VCaP (cell line): Measurements from ENCODE around the gene SSH2.

Experiments
- H3K27ac ChIP-seq: fragments of 450-650 bp; 2 replicates; pipeline ENCODE4 v1.5.1; 2017
- TF ChIP-seq, protein P1 (sequence below): fragments of 450-650 bp; conservative IDR thresholded peaks from 2 replicates; pipeline ENCODE4 v1.5.1; 2017; ENCODE audit warnings: mild to moderate bottlenecking, moderate library complexity

The SSH2 gene

DNA sequence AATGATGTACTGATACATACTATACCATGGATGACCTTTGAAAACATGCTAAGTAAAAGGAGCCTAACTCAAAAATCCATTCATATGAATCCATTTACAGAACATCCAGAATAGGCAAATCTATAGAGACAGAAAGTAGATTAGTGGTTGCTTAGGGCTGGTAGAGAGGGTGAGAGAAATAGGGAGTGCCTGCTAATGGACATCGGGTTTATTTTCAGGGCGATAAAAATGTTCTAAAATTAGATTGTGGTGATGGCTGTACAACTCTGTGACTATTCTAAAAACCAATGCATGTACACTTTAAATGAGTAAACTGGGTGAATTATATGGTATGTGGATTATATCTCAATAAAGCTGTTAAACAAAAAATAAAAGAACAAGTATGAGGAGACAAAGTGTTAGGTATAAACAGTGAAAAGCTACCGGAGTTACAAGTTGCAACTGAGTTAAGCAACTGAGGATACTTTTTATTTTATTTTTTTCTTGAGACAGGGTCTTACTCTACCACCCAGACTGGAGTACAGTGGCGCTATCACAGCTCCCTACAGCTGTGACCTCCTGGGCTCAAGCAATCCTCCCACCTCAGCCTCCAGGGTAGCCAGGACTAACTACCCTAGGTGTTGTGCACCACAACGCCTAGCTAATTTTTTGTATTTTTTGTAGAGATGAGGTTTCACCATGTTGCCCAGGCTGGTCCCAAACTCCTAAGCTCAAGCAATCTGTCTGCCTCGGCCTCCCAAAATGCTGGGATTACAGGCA, 231.8 kb downstream of the SSH2 start:
- peak overlapping the region; percentile 58 for H3K27ac ChIP-seq

DNA sequence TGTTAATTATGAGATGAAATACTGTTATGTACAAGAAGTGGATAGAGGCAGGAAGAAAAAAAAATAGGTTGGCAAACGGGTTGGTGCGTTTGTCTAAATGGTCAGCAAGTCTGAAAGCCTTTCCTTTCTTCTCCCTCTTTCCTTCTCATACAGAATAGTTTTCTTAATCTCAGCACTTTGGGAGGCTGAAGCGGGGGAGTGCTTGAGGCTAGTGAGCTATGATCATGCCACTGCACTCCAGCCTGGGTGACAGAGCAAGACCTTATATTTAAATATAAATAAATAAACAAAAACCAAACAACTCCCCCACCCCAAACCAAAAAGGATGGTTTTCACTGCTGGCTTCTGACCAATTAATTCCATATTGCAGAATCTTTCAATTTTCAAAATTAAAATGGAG, 232.7 kb downstream of the SSH2 start:
- no peak overlapping the region for H3K27ac ChIP-seq
- TF ChIP-seq, protein P1, sequence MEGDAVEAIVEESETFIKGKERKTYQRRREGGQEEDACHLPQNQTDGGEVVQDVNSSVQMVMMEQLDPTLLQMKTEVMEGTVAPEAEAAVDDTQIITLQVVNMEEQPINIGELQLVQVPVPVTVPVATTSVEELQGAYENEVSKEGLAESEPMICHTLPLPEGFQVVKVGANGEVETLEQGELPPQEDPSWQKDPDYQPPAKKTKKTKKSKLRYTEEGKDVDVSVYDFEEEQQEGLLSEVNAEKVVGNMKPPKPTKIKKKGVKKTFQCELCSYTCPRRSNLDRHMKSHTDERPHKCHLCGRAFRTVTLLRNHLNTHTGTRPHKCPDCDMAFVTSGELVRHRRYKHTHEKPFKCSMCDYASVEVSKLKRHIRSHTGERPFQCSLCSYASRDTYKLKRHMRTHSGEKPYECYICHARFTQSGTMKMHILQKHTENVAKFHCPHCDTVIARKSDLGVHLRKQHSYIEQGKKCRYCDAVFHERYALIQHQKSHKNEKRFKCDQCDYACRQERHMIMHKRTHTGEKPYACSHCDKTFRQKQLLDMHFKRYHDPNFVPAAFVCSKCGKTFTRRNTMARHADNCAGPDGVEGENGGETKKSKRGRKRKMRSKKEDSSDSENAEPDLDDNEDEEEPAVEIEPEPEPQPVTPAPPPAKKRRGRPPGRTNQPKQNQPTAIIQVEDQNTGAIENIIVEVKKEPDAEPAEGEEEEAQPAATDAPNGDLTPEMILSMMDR, result no peak

More for the DNA sequence above, 231.8 kb downstream of the SSH2 start:
- TF ChIP-seq, protein P1, result no peak

DNA sequence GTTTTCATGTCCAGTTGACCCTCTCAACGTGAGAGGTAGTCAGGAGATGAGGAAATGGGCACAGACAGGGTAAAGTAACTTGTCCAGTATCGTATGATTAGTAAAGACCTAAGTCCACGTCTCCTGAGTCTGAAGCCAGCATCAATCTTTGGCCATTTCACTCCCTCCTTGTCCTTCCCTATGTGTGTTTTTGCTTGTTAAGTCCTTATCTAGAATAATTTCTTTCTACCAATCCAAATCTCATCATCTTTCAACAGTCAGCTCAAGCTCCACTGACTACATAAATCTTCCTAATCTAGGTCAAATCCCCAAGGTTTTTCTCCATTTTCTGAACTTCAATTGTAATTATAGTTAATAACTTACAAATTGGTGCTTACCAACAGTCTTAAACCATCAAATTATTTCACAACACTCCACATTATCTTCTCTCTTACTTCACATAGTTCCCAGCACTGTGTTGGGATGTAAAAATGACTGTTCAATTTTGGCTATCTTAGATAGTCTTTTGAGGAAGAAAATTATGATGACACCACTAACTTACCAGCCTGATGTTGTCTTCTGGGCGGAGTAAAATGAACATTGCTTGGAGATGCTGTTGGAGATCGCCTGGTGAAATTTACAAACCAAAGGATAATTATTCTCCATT, 235.0 kb downstream of the SSH2 start:
- no peak overlapping the region for H3K27ac ChIP-seq
- TF ChIP-seq, protein P1, result no peak

GRCh38 chr17:29693751-29694150, 236.3 kb downstream of the SSH2 start:
- H3K27ac ChIP-seq, result no peak overlapping the region
- TF ChIP-seq, protein P1, result no peak

GRCh38 chr17:29687596-29687995, 242.4 kb downstream of the SSH2 start:
- H3K27ac ChIP-seq, result no peak overlapping the region
- TF ChIP-seq, protein P1, result no peak

GRCh38 chr17:29686993-29687590, 242.9 kb downstream of the SSH2 start:
- H3K27ac ChIP-seq, result no peak overlapping the region
- TF ChIP-seq, protein P1, result no peak

- TF ChIP-seq, protein P1, result no peak
- H3K27ac ChIP-seq, result peak overlapping the region; percentile 38; the same call in 1 of the 2 replicates
Observed at GRCh38 chr17:29683481-29683880, 246.5 kb downstream of the SSH2 start.
